ENCODE data around the gene NME9.

- TF ChIP-seq CTCF (IDR thresholded peaks at IDR 0.05; ENCODE audit: insufficient read depth, low read length) (no peak), POLR2AphosphoS5 (IDR thresholded peaks at IDR 0.05; ENCODE audit: low read depth) (no peak), GABPA (IDR thresholded peaks at IDR 0.05; ENCODE audit: low read depth) (no peak), REST (IDR thresholded peaks at IDR 0.05; ENCODE audit: insufficient replicate concordance, low read depth) (no peak)
These were observed 21.5 kb upstream of the NME9 start for GRCh38 chr3:138351151-138351550.

All from HL-60 (cell line).